ENCODE data around the gene NT5C3B. TPM values are rescaled to one million over a fixed set of nuclear protein-coding genes. Genes with fewer than 3 reads are reported as not detected.
"Not testable (repeated sequence)": the region's sequence is repeated elsewhere in the genome, so short reads cannot be mapped to it uniquely, and the experiment has no call there.

The NT5C3B gene
- total RNA-seq, 1 experiment from 2014 or later: 78.8 TPM

- H3K79me2 ChIP-seq (ENCODE audit: low read length): no peaks in the 10 kb centered on the region
- CTCF ChIA-PET: no interaction called here
Observed at GRCh38 chr17:41880130-41880529, 44.1 kb upstream of the NT5C3B start.

GRCh38 chr17:41874293-41874670 is 38.2 kb upstream of the NT5C3B start:
- POLR2A ChIA-PET (ENCODE audit: unreplicated experiment): not testable (repeated sequence)

More at GRCh38 chr17:41880130-41880529, 44.1 kb upstream of the NT5C3B start:
- DNase-seq (no peak), ATAC-seq (no peak)
- H3K27me3 ChIP-seq (ENCODE audit: low read length): no peaks in the 10 kb centered on the region
- no TSS peak for BruUV-seq (replicated peaks)
- H3K4me1 ChIP-seq (ENCODE audit: insufficient read depth, low read length): no peaks in the 10 kb centered on the region
- no peaks in the 10 kb centered on the region for H3K9me2 ChIP-seq (replicated peaks; ENCODE audit: low read length)
- no peak overlapping the region for H3K9ac ChIP-seq (ENCODE audit: low read length)
- no peak overlapping the region for H3K27ac ChIP-seq (ENCODE audit: low read length)
- POLR2A ChIA-PET (ENCODE audit: unreplicated experiment): no interaction called here
- H4K20me1 ChIP-seq (ENCODE audit: low read length): no peaks in the 10 kb centered on the region
- peaks cover 31% of the 10 kb centered on the region for H3K36me3 ChIP-seq (ENCODE audit: low read depth, low read length)
- H2AFZ ChIP-seq (ENCODE audit: low read length): no peak overlapping the region
- no peaks in the 10 kb centered on the region for H3F3A ChIP-seq (ENCODE audit: low read length, unreplicated experiment)
- no peak overlapping the region for H3K4me3 ChIP-seq (ENCODE audit: low read length)
- TF ChIP-seq EZH2phosphoT487 (IDR thresholded peaks at IDR 0.05; ENCODE audit: borderline replicate concordance, low read length): no peak
- no peak for TF ChIP-seq CTCF (conservative IDR thresholded peaks at IDR 0.05; ENCODE audit: low read depth, low read length)
- no peak for TF ChIP-seq EZH2 (IDR thresholded peaks at IDR 0.05; ENCODE audit: low read length, unreplicated experiment)
- intact Hi-C loops (cut with micrococcal nuclease): no loop called here
- no peaks in the 10 kb centered on the region for H3K9me3 ChIP-seq (ENCODE audit: low read length)
- no peak overlapping the region for H3K4me2 ChIP-seq (ENCODE audit: low read length)

GRCh38 chr17:41873559-41874292 is 37.7 kb upstream of the NT5C3B start:
- no peak overlapping the region for H3K27ac ChIP-seq (ENCODE audit: low read length)
- H2AFZ ChIP-seq (ENCODE audit: low read length): no peak overlapping the region
- no peaks in the 10 kb centered on the region for H3K4me1 ChIP-seq (ENCODE audit: insufficient read depth, low read length)
- H3K9me3 ChIP-seq (ENCODE audit: low read length): no peaks in the 10 kb centered on the region
- peaks cover 11% of the 10 kb centered on the region; the same call in 1 of the 2 replicates for H3K36me3 ChIP-seq (ENCODE audit: low read depth, low read length)
- no peaks in the 10 kb centered on the region for H4K20me1 ChIP-seq (ENCODE audit: low read length)
- no TSS peak for BruUV-seq (replicated peaks)
- no peak overlapping the region for H3K4me2 ChIP-seq (ENCODE audit: low read length)
- no peak overlapping the region for H3K4me3 ChIP-seq (ENCODE audit: low read length)
- no peaks in the 10 kb centered on the region for H3F3A ChIP-seq (ENCODE audit: low read length, unreplicated experiment)
- H3K79me2 ChIP-seq (ENCODE audit: low read length): no peaks in the 10 kb centered on the region
- ATAC-seq: no peak
- H3K9ac ChIP-seq (ENCODE audit: low read length): no peak overlapping the region
- H3K27me3 ChIP-seq (ENCODE audit: low read length): no peaks in the 10 kb centered on the region
- no peaks in the 10 kb centered on the region for H3K9me2 ChIP-seq (replicated peaks; ENCODE audit: low read length)
- no peak for TF ChIP-seq CTCF (conservative IDR thresholded peaks at IDR 0.05; ENCODE audit: low read depth, low read length)
- no peak for TF ChIP-seq EZH2 (IDR thresholded peaks at IDR 0.05; ENCODE audit: low read length, unreplicated experiment)
- TF ChIP-seq EZH2phosphoT487 (IDR thresholded peaks at IDR 0.05; ENCODE audit: borderline replicate concordance, low read length): no peak
- POLR2A ChIA-PET (ENCODE audit: unreplicated experiment): no interaction called here
- CTCF ChIA-PET: no interaction called here
- intact Hi-C loops (cut with micrococcal nuclease): no loop called here
- no peak for DNase-seq

More at GRCh38 chr17:41874293-41874670, 38.2 kb upstream of the NT5C3B start:
- H3K4me3 ChIP-seq (ENCODE audit: low read length); H3K27me3 ChIP-seq (ENCODE audit: low read length); H3K4me1 ChIP-seq (ENCODE audit: insufficient read depth, low read length); CTCF ChIA-PET; DNase-seq; ATAC-seq; H3K9ac ChIP-seq (ENCODE audit: low read length); H3K4me2 ChIP-seq (ENCODE audit: low read length); H3K79me2 ChIP-seq (ENCODE audit: low read length); H3K9me3 ChIP-seq (ENCODE audit: low read length); intact Hi-C loops (cut with micrococcal nuclease); H2AFZ ChIP-seq (ENCODE audit: low read length); H3K27ac ChIP-seq (ENCODE audit: low read length); H4K20me1 ChIP-seq (ENCODE audit: low read length); H3F3A ChIP-seq (ENCODE audit: low read length, unreplicated experiment); BruUV-seq (replicated peaks); H3K9me2 ChIP-seq (replicated peaks; ENCODE audit: low read length): not testable (repeated sequence)
- H3K36me3 ChIP-seq (ENCODE audit: low read depth, low read length): peaks cover 12% of the 10 kb centered on the region; the same call in 1 of the 2 replicates
